Fibroblast of skin of right quadriceps (primary cell): ENCODE results near the gene HRCT1.
A peak's percentile ranks its signal among the peaks of the same experiment; 100 is the strongest.
"Not testable (repeated sequence)": the region's sequence is repeated elsewhere in the genome, so short reads cannot be mapped to it uniquely, and the experiment has no call there.

Source experiments
- DNase-seq: peaks from one replicate; pipeline ENCODE4 v3.0.0-alpha.2; 2013

Gene HRCT1

GRCh38 chr9:35905912-35906679, at the start of gene HRCT1:
TSS of gene HRCT1 (plus strand) at chr9:35906202. CDS start at chr9:35906288, 86 bp downstream.
- DNase-seq = peak; percentile 90

- no peak for DNase-seq
Measured at GRCh38 chr9:35856206-35856605, 49.8 kb upstream of the HRCT1 start.

DNA sequence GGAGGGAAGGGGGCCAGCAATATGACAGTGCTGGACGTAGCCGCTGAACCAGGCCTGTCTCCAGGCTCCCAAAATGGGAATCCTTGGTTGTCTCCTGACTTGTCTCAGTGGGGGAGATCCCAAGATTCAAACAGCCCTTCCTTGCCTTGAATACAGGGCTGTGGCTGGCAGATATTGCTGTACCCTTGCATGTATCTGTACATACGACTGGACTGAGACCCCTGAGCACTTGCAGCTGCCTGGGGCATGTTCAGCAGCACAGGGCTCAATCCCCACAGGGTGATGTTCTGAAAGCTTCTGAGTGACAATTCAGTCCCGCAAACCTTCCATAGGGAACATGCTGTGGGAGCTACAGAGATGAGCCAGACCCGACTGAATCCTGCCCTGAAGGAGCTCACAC, 49.1 kb upstream of the HRCT1 start:
- DNase-seq = no peak

DNA sequence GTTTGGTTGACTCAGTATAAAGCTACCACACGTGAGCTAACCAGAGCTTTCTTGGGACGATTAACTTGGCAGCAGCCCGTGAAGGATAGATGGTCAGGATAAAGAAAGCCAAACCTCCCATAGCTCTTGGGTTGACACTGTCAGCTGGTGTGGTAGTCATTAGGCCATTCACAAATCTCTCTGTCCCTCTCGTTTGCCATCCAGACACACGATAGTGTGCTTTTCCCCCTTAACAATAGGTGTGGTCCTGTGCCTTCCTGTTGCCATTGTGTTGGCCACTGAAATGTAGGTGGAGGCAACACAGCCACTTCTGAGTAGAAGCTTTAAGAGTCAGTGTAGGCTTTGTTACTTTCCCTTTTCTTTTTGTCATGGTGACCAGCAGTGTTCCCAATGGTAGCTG, 47.5 kb upstream of the HRCT1 start:
- DNase-seq = no peak

DNA sequence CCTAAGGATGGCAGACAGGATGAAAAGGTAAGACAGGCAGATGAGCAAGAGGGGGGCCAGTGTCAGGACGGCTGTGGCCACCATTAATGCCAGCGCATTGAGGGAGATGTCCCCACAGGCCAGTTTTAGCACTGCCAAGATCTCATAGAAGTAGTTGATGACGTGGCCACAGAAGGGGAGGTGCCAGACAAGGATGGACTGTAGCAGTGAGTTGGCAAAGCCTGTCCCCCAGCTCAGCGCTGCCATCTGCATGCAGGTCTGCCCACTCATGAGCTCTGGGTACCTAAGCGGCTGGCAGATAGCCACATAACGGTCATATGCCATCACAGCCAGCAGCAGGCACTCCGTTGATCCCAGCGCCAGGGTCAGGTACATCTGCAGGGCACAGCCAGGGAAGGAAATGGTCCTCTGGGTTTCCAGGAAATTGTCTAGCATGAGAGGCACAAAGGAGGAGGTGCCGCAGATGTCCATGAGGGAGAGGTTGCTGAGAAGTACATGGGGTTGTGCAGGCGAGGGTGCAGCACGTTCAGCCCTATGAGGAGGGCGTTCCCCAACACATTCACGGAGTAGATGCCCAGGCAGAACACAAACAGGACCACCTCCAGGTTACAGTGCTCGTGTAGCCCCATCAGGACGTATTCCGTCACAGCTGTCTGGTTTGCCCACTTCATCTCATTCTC, 46.6 kb upstream of the HRCT1 start:
- peak; percentile 28 for DNase-seq

DNA sequence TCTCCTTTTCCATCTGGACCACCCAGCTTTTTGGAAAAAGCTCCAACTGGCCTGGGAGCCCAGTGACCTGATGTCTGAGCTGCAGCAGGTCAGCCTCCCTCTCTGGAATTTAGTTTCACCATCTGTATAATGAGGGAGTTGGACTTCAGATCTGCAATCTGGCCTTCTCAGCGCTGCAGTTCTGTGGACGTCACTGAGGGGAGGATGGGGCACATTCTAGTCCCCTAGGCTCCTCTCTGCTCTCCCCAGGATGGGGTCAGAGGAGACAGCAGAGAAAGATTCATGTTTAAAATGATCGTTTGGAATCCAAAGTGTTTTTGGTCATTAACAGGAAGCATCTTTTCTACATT, 46.0 kb upstream of the HRCT1 start:
- no peak for DNase-seq

GRCh38 chr9:35861161-35861897, 44.7 kb upstream of the HRCT1 start:
- no peak for DNase-seq

- no peak for DNase-seq
Measured at GRCh38 chr9:35862328-35862727, 43.7 kb upstream of the HRCT1 start.

DNA sequence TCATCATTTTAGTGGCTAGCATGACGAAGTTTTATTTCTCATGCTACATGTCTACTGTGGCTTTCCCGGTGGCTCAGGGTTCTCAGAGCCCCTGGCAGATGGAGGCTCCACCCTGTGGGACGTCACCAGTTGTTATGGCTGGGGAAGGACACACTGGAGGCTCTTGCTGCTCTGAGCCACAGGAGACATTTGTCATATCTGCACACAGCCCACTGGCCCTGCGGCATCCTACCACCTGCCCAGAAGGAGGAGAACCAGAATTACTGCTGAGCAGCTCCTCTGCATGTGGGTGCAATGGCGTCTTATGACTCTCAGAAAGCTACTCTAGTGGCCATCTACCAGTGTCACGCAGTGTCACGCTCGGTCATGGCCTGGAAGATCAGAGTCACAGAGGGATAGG, 42.4 kb upstream of the HRCT1 start:
- DNase-seq = no peak

DNA sequence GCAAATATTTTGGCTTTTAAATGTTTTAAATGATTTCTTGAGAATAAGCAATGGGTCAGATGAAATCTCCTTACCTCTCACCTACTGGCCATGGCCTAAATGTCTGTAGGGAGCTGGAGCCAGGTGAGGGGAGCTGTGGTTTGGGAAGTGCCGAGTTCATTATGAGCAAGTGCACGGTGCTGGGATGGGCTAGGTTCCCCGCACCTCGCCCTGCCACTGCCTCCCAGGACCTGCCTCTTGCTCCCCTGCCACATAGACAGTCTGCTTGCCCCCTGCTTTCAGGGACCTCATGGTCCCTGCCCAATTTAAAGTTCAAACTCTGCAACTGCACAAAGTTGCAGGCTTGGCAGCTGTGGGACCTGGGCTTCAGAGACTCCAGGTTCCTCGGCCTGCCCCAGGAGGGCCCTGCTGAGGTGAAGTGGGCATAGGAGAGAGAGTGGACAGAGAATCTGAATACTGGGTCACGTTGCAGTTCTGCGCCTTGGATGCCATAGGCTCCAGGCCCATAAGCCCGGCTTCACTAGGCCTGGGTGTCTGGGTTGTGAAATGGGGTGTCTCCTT, 41.2 kb upstream of the HRCT1 start:
- DNase-seq = no peak

GRCh38 chr9:35867538-35867937, 38.5 kb upstream of the HRCT1 start:
- DNase-seq = no peak

- DNase-seq = no peak
Measured at GRCh38 chr9:35868933-35869332, 37.1 kb upstream of the HRCT1 start.

GRCh38 chr9:35869621-35870216, 36.3 kb upstream of the HRCT1 start:
- no peak for DNase-seq

GRCh38 chr9:35870351-35870923, 35.6 kb upstream of the HRCT1 start, which contains the start of gene OR13J1:
TSS of gene OR13J1 (minus strand) at chr9:35870401. CDS start at chr9:35870401, 0 bp downstream.
- no peak for DNase-seq

GRCh38 chr9:35871545-35871944, 34.5 kb upstream of the HRCT1 start:
- DNase-seq = no peak

DNA sequence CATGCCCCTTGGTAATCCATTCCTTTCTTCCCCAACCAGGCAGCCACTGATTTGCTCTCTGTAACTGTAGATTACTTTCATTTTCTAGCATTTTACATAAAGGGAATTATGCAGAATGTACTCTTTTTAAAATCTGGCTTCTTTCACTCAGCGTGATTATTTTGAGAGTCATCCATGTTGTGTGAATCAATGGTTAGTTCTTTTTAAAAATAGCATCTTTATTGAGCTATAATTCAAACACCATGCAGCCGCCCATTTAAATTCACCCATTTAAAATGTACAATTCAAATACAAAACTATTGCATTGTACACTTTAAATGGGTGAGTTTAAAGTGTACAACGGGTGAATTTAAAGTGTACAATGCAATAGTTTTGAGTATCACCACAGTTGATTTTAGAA, 33.5 kb upstream of the HRCT1 start:
- DNase-seq = no peak

DNA sequence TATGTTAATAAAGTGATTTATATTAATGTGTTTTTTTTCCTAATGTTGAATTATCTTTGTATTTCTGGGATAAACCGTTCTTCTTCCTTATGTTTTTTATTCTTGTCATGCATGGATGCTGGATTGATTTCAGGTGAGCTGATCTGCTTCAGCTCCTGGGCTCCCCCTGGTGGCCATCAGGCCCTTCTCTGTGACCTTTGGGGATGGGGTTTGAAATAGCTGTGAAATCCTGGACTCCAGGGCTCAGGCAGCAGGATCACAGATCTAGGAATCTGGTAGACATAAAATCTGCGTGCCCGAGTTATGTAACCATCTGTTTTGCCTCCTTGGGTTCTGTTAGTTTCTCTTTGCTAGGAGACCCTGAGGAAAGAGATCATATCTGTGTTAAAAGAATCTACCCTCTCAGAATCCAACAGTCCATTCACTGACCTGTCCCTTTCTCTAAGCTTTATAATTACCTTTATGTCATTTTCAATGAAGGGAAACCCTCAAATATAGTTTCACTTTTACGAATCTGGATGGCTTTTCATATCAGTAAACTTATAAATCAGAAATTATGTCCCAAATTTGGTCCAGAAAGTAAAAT, 23.6 kb upstream of the HRCT1 start:
- DNase-seq = peak; percentile 62

GRCh38 chr9:35882996-35883395, 23.0 kb upstream of the HRCT1 start:
- DNase-seq = peak; percentile 26

DNA sequence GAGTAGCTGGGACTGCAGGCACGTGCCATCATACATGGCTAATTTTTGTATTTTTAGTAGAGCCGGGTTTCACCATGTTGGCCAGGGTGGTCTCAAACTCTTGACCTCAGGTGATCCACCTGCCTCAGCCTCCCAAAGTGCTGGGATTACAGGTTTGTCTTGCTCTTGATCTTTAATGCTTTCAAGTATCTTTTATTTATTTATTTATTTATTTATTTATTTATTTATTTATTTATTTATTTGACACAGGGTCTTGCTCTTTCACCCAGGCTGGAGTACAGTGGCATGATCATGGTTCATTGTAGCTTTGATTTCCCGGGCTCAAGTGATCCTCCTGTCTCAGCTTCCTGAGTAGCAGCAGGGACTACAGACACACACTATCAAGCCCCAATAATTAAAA, 21.1 kb upstream of the HRCT1 start:
- not testable (repeated sequence) for DNase-seq

DNA sequence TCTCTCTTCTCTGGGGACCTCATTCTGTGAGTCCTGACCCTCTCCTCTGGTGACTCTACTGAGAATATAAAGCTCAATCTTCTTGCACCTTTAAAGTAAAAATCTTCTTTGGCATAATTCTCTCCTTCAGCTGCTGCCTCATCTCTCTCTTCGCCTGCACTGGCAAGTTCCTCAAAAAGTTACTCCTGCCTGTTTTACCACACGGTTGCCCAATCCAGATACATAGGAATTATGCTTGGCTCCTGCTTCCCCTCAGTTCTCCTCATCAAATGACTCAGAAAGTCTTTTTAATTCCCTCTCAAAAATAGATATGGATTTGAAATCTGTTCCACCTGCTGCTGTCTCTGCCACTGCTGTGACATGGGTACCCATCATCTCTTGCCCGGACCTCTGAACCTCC, 14.4 kb upstream of the HRCT1 start:
- no peak for DNase-seq

DNA sequence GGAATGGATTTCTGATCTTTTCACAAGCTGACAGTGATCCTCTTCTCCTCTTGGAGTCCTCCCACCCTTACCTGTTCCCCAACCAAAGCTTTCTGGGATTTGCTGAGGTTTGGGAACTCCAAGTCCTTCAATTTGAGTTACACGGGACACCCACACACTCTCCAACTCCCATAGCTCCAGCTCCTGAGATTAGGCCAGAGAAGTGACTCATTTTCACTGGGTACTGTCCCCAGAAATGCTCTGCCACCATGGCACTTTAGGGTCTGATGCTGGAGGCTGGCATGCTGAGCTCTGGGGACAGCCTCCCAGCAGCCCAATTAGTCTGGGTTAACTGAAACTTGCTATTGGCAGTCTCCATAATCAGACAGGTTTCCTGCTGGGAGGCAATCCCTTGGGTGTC, 14.0 kb upstream of the HRCT1 start:
- no peak for DNase-seq

- DNase-seq = no peak
Measured at GRCh38 chr9:35896570-35896969, 9.4 kb upstream of the HRCT1 start.
